Subcutaneous adipose tissue (tissue), 4 donors: ENCODE data around the gene OR1J4. TPM values are rescaled to one million over a fixed set of nuclear protein-coding genes. Genes with fewer than 3 reads are reported as not detected.

ENCODE experiments used
- total RNA-seq, 4 donors: library from RNA; depleted of rRNA; stranded (reverse); fragments of >200 nt; gene quantifications; one replicate each; pipeline ENCODE4 v1.1.0, GENCODE V29; 2016
- TF ChIP-seq, protein P1 (sequence below): fragments of 450-650 bp; IDR thresholded peaks from one replicate; pipeline ENCODE4 v1.5.1; 2016; ENCODE audit warnings: low read depth, mild to moderate bottlenecking, control low read depth, antibody characterized with exemption, moderate library complexity

The OR1J4 gene, protein sequence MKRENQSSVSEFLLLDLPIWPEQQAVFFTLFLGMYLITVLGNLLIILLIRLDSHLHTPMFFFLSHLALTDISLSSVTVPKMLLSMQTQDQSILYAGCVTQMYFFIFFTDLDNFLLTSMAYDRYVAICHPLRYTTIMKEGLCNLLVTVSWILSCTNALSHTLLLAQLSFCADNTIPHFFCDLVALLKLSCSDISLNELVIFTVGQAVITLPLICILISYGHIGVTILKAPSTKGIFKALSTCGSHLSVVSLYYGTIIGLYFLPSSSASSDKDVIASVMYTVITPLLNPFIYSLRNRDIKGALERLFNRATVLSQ
- total RNA-seq: not detected

DNA sequence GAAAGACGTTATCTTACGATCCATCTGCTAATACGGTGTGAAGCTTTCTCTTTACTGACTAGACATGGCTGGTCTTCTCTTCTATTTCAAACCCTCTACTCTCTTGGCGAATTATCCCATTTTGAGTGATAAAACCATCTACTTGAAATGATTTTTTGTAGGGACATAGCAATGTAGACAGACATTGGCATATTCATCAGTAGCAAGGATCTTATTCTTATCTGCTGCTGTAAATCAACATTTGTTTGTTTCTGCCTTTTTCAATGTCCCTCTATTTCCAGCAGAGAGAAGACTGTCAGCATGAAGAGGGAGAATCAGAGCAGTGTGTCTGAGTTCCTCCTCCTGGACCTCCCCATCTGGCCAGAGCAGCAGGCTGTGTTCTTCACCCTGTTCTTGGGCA is at the start of gene OR1J4:
TSS of gene OR1J4 (plus strand) at position 301 of the 400 bp plus-strand sequence. CDS start at position 301, 0 bp downstream.
- TF ChIP-seq, protein P1, sequence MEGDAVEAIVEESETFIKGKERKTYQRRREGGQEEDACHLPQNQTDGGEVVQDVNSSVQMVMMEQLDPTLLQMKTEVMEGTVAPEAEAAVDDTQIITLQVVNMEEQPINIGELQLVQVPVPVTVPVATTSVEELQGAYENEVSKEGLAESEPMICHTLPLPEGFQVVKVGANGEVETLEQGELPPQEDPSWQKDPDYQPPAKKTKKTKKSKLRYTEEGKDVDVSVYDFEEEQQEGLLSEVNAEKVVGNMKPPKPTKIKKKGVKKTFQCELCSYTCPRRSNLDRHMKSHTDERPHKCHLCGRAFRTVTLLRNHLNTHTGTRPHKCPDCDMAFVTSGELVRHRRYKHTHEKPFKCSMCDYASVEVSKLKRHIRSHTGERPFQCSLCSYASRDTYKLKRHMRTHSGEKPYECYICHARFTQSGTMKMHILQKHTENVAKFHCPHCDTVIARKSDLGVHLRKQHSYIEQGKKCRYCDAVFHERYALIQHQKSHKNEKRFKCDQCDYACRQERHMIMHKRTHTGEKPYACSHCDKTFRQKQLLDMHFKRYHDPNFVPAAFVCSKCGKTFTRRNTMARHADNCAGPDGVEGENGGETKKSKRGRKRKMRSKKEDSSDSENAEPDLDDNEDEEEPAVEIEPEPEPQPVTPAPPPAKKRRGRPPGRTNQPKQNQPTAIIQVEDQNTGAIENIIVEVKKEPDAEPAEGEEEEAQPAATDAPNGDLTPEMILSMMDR: no peak

DNA sequence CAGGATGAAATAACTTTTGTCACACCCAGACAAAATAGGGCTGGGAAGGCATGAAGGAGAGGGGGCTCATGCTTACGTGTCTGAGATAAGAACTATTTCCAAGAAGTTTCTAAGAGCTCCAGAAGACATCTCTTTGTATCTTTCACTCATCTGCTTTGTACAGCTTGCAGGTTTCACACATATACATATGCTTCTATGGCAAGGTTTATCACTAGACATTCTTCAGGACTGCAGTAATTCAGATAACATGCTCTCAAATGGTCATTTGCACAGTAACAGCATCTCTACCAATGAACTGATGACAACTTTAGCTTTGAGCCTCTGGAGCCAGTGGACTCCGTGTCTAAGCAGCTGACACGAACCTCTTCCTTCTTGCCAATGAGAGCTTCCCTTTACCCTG is 44.4 kb upstream of the OR1J4 start:
- TF ChIP-seq, protein P1: no peak

DNA sequence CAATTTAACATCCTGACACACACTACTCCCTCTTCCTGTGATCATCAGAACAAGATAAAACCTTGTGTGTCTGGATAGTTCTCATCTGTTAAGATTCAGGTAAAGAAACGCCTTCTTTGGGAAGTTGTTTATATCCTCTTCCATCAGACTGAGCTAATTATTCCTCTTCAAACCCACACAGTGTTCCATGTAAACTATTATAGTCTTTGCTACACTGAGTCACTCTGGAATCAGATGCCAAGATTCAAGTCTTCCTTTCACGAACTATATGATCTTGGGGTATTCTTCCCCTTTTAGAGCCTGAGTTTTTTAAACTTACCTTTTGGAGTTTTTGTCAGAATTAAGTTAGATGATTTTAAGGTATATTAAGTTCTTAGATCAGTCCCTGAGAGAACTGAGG is 43.2 kb upstream of the OR1J4 start:
- TF ChIP-seq, protein P1: no peak

DNA sequence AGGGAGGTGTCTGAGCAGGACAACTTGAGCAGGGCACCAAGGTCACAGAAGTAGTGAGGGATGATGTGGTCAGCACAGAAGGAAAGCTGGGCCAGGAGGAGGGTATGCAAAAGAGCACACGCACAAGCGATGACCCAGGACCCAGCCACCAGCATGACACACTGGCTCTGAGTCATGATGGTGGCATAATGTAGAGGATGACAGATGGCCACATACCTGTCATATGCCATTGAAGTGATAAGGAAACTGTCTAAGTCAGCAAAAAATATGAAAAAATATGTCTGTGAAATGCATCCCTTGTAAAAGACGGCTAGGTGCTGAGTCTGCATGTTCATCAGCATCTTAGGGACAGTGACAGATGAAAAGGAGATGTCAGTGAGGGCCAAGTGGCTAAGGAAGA is 41.6 kb upstream of the OR1J4 start:
- TF ChIP-seq, protein P1: no peak

DNA sequence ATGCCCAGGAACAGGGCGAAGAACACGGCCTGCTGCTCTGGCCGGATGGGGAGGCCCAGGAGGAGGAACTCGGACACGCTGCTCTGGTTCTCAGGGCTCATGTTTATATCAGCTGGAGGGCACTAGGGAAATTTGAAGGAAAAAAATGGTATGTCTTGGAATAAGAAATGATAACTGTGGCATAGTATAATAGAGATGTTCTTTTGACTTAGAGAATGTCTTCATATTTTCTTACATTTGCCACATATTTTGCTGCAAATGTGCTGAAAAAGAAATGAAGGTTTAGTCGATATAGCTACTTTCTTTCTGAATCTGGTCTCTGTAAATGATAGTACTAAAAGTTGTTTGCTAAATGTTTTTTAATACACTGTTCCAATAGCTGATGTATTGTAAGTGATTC is 41.1 kb upstream of the OR1J4 start, which contains the start of gene OR1J1:
TSS of gene OR1J1 (minus strand) at position 101 of the 400 bp plus-strand sequence. CDS start at position 101, 0 bp downstream.
- TF ChIP-seq, protein P1: no peak

DNA sequence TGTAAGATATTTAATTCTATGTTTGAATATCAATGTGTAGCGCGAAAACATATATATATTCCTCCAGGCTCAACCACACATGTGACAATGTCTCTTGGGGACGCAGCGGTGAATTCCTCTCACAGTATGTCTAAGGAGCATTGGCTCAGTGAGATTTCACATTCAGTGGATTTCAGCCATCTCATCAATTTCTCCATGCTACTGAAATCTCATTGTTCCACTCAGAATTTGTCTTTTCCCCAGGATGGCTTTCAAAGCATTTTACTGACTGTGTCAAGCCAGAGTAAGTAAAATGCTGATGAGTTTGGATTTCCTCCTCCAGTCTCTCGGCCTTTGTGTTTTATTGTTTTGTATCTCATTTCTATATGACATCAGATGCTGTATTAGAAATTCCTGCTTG is 39.9 kb upstream of the OR1J4 start:
- TF ChIP-seq, protein P1: no peak

DNA sequence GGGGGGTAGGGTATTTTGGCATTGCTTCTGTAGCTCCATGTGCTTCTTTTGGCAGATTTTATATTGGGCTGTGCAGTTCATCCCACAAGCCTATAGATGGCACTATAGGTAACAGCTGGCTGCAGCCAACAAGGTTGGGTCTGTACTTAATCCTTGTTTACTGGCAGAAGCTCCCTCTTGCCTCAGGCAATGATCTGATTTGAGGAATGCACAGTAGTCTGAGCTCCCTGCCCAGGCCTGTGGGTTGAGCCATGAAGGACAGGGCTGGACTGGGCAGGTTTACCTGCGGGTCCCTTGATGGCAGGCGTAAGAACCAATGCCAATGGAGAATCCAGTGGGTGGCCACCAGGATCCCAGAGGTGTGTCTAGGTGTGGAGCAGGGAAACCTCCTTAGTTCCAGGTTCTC is 20.1 kb upstream of the OR1J4 start:
- TF ChIP-seq, protein P1: no peak
